Femur (tissue), 1 donor: ENCODE measurements around the gene DCP1B.
"Not testable (repeated sequence)": the region's sequence is repeated elsewhere in the genome, so short reads cannot be mapped to it uniquely, and the experiment has no call there.

Experiments used
- DNase-seq: peaks from one replicate; pipeline ENCODE4 v3.0.0-alpha.2; 2017

Gene DCP1B

GRCh38 chr12:1972856-1973317 lies 31.4 kb downstream of the DCP1B start:
- DNase-seq: peak; percentile 67

DNA sequence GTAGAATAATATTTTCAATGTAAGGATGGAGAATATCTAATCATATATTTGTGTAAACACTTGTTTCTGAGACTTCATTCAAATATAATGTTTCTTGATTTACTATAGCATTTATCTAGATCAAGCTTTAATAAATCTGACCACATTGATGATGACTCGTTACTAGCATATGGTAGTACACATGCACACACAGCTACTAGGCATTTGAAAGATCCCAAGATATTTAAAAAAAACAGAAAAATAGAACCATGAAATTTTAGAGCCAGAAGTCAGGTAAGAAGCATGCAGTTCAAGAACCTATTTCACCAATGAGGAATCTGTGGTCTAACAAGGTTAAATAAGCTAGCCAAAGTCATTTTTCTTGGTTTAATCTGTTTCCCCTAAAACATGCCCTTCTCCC lies 32.0 kb downstream of the DCP1B start:
- no peak for DNase-seq

GRCh38 chr12:1970331-1970900 lies 33.8 kb downstream of the DCP1B start:
- no peak for DNase-seq

DNA sequence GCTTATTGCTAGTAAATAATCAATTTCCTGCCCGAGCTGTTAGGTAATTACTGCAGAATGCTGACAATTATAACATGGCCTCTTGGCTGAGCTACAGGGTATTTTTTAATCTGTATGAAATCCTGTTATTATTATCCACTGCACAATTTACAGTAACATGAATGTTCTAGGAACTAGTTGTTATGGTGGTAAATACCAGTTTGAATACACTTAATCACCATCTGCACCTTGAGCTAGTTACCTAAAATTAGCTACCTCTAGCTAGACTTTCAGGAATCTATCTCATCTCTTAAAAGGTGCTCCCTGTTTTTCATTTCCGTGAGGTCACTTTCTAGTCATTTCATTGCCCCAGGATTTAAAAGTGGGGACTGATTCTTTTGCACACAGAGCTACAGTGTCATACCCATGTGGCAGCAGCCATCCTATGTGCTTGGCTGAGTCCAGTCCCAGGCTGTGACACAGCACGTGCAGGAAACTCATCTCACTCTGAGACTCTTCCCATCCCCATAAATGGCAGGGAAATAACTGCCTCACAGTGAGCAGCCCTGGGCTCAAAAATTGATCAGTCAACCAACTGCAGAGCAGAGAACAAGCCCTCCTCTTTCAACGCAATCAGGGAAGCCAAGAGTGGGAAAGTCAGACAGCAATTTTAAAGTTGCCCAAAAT lies 37.6 kb downstream of the DCP1B start:
- DNase-seq: no peak

- DNase-seq: no peak
These were observed 38.3 kb downstream of the DCP1B start for GRCh38 chr12:1965916-1966315.

DNA sequence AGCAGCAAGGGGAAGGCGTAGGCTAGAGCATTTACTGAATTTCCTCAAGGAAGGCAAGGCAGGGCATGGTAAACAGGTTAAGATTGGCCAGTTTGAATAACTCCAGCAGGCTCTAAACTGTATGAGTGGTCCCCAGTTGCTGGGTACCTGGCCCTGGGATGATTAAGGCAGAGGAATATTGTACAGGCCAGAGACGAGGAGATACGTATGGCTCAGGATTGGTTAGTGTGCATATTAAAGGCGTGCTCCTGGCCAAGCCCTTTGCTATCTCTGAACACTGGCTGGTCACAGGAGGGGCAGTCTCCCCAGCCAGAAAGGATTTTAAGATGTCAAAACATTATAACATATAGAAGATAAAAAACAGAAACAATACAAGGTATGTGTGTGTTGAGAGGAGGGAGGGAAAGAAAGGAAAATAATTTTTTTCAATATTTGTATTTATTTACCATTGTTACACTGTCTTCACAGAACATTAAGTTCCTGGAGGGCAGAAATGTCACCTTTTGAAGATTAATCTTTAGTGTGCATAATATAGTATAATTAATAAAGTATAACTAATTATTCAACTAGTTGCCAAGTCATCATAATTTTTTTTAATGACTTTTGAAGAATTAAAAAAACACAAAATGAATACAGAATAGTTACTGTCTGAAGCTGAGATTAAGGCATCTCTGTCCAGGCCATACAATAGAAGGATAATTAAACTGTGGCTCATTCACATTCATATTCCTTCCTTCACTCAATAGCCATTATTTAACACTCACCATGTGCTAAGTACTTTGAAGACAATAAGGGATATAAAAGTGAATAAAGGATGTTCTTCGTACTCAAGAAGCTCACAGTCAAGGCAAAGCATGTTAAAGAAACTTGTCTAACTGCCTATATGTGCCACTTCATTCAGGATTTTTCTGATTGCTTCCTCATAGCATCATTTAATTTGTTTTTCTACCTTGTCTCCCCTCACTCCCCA lies 41.9 kb downstream of the DCP1B start:
- no peak for DNase-seq

DNA sequence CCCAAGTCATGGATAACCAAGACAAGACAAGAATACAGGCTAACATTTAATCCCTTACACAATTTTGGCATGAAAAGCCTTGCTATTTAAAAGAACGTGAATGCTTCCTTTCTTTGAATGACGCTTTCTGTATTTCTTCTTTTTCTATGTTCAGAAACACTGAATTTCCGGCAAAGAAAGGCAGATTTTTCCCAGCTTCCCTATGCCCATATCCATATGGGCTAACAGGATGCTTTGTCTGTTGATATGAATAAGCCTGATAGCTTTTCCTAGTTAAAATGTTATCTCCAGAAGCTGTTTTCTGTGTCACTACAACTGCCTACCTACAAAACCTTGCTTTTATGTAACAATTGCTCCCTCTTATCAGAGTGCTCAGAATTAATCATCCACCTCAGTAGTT lies 47.5 kb downstream of the DCP1B start:
- no peak for DNase-seq

- no peak for DNase-seq
These were observed 54.3 kb downstream of the DCP1B start for GRCh38 chr12:1949771-1950470.

DNA sequence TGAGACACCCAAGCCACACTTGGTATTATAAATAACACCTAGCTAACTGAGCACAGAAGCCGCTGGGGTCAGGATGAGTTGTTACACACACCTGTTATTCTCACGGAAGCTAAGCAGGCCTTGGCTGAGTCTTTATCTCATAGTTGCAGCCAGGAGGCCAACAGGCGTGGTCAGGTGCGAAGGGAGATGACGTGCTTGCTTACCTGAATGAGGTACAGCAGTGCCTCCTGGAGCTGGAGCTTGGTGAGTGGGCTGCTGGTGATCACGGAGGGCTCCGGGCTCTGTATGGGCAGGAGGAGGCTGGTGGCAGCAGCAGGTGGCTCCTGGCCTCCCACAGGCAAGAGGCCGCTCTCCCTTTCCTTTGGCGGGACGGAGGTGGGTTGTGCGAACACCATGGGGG lies 55.4 kb downstream of the DCP1B start:
- no peak for DNase-seq

GRCh38 chr12:1947081-1947480 lies 57.2 kb downstream of the DCP1B start:
- DNase-seq: no peak

DNA sequence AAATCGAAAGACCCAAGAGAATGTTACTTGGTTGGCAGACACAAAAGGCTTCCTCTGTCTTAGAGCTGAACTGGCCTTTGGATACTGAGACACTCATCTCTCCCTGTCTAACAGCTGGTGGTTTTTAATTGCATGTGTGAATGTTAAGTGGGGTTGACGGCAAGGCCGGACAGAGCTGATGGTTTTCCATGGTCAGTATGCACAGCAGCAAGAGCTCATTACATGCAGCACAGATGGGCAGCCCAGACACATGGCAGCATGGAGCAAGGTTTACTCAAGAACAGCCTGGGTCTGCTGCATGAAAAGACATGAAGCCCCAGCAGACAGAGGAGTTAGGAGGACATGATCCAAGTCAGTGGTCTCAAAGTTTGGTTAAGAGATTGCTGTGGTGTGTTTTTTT lies 58.0 kb downstream of the DCP1B start:
- no peak for DNase-seq

DNA sequence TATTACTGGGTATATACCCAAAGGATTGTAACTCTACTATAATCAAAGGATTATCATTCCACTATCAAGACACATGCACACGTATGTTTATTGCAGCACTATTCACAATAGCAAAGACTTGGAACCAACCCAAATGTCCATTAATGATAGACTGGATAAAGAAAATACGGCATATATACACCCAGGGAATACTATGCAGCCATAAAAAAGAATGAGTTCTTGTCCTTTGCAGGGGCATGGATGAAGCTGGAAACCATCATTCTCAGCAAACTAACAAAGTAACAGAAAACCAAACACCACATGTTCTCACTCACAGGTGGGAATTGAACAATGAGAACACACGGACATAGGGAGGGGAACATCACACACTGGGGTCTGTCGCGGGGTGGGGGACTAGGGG lies 58.8 kb downstream of the DCP1B start:
- DNase-seq: not testable (repeated sequence)

GRCh38 chr12:1939801-1940607 lies 64.3 kb downstream of the DCP1B start:
- peak; percentile 92 for DNase-seq

DNA sequence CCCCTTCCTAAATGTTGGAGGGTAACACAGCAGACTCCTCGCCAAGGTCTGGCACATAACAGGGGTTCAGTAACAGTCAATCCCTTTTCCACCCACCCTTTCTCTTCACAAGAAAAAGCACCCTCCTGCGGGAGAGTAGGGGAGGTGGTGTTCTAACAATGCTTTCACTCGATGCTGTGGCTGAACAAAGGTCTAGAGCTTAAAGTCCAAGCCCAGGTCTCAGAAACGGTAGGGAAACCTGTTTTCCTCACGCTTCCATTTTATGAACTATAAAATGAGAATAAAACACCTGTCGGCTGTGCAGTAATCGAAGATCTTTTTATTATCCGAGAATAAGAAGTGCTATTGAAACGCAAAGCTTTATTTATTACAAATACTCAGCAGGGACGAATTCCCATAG lies 64.9 kb downstream of the DCP1B start:
- DNase-seq: no peak

DNA sequence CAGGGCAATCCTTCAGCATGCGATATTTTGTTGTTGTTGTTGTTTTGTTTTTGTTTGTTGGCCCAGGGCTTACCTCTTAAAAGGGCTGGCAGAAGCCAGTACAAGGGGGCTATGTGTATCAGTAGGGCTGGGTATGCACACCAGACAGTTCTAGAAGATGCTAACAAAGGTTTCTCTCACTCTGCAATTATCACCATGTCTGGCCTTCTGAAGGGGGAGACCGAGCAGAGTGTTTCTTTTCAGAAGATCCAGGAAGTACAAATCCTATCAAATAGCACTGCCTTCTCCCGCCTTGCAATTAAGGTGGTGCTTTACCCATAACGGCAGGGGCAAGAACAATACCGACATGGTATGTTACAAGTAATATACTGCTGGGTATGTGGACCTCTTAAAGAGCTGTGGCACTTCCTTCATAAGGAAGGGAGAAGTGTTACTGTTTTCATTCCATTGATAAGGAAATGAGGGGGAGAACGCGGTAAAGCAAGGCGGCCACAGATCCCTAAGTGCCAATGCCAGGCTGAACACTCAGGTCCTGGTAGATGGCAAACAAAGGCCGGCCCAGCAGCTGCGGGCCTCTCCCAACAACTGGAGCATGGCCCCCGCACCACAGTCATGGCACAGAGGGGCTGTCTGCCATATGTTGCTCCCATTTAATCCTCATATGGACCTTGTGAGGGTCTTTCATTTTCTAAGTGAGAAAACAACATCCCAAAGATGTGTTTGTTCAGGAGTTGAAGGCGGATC lies 66.6 kb downstream of the DCP1B start:
- no peak for DNase-seq

GRCh38 chr12:1936406-1937320 lies 67.6 kb downstream of the DCP1B start:
- DNase-seq: peak; percentile 69

DNA sequence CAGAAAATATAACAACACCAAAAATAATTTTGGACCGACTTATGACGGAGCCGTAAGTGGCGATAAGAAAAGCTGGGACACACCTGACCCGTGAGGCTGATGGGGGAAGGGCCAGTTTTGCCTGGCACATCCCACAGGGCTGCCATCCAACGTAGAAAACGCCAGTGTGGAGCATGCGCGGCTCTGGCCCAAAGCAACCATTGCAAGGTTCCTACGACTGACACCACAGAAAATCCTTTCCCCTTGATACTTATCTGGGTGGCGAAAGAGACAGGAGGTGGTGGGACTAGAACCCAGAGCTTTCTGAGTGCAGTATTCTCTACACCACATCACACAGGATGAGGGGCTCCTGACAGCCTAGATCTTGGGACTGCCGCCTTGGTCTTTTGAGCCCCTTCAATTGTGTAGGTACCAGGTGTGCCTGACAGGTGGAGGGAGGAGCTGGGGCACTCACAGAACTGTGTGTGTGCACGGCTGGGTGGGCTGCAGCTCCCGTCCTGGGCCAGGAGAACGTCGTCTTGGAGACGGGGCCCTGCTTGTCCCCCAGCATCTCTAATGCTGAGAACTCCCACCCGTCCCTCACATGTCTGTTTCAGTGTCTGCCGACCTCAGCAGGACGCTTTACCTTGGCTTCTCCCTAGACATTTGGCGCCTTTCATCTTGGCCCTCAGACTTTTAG lies 68.4 kb downstream of the DCP1B start:
- no peak for DNase-seq

GRCh38 chr12:1935242-1935641 lies 69.0 kb downstream of the DCP1B start:
- DNase-seq: no peak

GRCh38 chr12:1934831-1935230 lies 69.4 kb downstream of the DCP1B start:
- no peak for DNase-seq

- no peak for DNase-seq
These were observed 70.2 kb downstream of the DCP1B start for GRCh38 chr12:1934068-1934467.
